Retinal pigment epithelial cell (primary cell): Measurements from ENCODE around the gene SPAG5.

ENCODE experiments used
- DNase-seq: peaks from one replicate; pipeline ENCODE4 v3.0.0-alpha.2; 2010; ENCODE audit warnings: low read depth
- H3K4me3 ChIP-seq: 2 replicates; pipeline ENCODE4 v1.5.1; 2011; ENCODE audit warnings: mild to moderate bottlenecking, low read length, control low read depth, moderate library complexity
- CTCF ChIP-seq: conservative IDR thresholded peaks from 2 replicates; pipeline ENCODE4 v1.5.1; 2011; ENCODE audit warnings: low read depth, low read length, control low read depth, inconsistent platforms

Gene SPAG5

GRCh38 chr17:28528327-28529012 is 70.4 kb downstream of the SPAG5 start:
- no peak for DNase-seq
- no peak overlapping the region for H3K4me3 ChIP-seq
- TF ChIP-seq CTCF: no peak

GRCh38 chr17:28527859-28528258 is 71.0 kb downstream of the SPAG5 start:
- DNase-seq: no peak
- no peak overlapping the region for H3K4me3 ChIP-seq
- TF ChIP-seq CTCF: no peak
